Progenitor cell of endocrine pancreas (in vitro differentiated cells): ENCODE measurements around the gene RASGRP3. TPM values are rescaled to one million over a fixed set of nuclear protein-coding genes. Genes with fewer than 3 reads are reported as not detected.

Experiments
- DNase-seq: peaks from one replicate; pipeline ENCODE4 v3.0.0; 2021; ENCODE audit warnings: low spot score; ENCODE audit not compliant: unreplicated experiment
- H3K27ac Mint-ChIP-seq: 2 replicates; pipeline ENCODE4 v1.8.0; 2021; ENCODE audit warnings: mild to moderate bottlenecking, moderate library complexity, mixed read lengths
- H3K27me3 Mint-ChIP-seq: 2 replicates; pipeline ENCODE4 v1.8.0; 2021; ENCODE audit warnings: mixed read lengths
- H3K36me3 Mint-ChIP-seq: 2 replicates; pipeline ENCODE4 v1.8.0; 2022; ENCODE audit warnings: mixed read lengths; ENCODE audit not compliant: insufficient read depth
- H3K4me1 Mint-ChIP-seq: 2 replicates; pipeline ENCODE4 v1.8.0; 2021; ENCODE audit warnings: low read depth, mixed read lengths
- H3K4me3 Mint-ChIP-seq: 2 replicates; pipeline ENCODE4 v1.8.0; 2021; ENCODE audit warnings: low read depth, mild to moderate bottlenecking, moderate library complexity, mixed read lengths
- H3K9me3 Mint-ChIP-seq: 2 replicates; pipeline ENCODE4 v1.8.0; 2021; ENCODE audit warnings: low read depth, mixed read lengths
- CTCF ChIP-seq: fragments of 200-600 bp; sonication (generic); IDR thresholded peaks from one replicate; pipeline ENCODE4 v1.5.0; 2021; ENCODE audit warnings: antibody characterized with exemption, mild to moderate bottlenecking; ENCODE audit not compliant: unreplicated experiment
- total RNA-seq: library from RNA; stranded (reverse); gene quantifications from 2 replicates; pipeline ENCODE4 v1.2.1, GENCODE V29; 2021

The RASGRP3 gene
- total RNA-seq, 1 donor from 2014 or later: not detected

- H3K27me3 Mint-ChIP-seq: no peaks in the 10 kb centered on the region
- no peak for DNase-seq
- H3K27ac Mint-ChIP-seq: no peak overlapping the region
- TF ChIP-seq CTCF: no peak
- no peaks in the 10 kb centered on the region for H3K36me3 Mint-ChIP-seq
- H3K9me3 Mint-ChIP-seq: peaks cover 8% of the 10 kb centered on the region
- H3K4me3 Mint-ChIP-seq: no peak overlapping the region
- H3K4me1 Mint-ChIP-seq: no peaks in the 10 kb centered on the region
Observed at GRCh38 chr2:33448220-33448899, 28.1 kb upstream of the RASGRP3 start.

- no peak overlapping the region for H3K4me3 Mint-ChIP-seq
Observed at GRCh38 chr2:33451214-33451613, 25.2 kb upstream of the RASGRP3 start.

GRCh38 chr2:33451825-33452224, 24.6 kb upstream of the RASGRP3 start:
- Mint-ChIP-seq H3K4me3 (no peak overlapping the region), H3K36me3 (no peaks in the 10 kb centered on the region), H3K27ac (no peak overlapping the region), H3K27me3 (peaks cover 2% of the 10 kb centered on the region), H3K9me3 (peaks cover 12% of the 10 kb centered on the region), H3K4me1 (no peaks in the 10 kb centered on the region)
- TF ChIP-seq CTCF: no peak
- DNase-seq: no peak

More at GRCh38 chr2:33451214-33451613, 25.2 kb upstream of the RASGRP3 start:
- H3K36me3 Mint-ChIP-seq: no peaks in the 10 kb centered on the region
- TF ChIP-seq CTCF: no peak
- no peak for DNase-seq
- H3K27ac Mint-ChIP-seq: no peak overlapping the region
- H3K9me3 Mint-ChIP-seq: peaks cover 12% of the 10 kb centered on the region
- H3K27me3 Mint-ChIP-seq: peaks cover 2% of the 10 kb centered on the region
- no peaks in the 10 kb centered on the region for H3K4me1 Mint-ChIP-seq

GRCh38 chr2:33452545-33452944, 23.9 kb upstream of the RASGRP3 start:
- Mint-ChIP-seq H3K27me3 (peaks cover 2% of the 10 kb centered on the region), H3K36me3 (no peaks in the 10 kb centered on the region)

GRCh38 chr2:33453905-33454479, 22.5 kb upstream of the RASGRP3 start:
- no peak for DNase-seq
- no peak for TF ChIP-seq CTCF
- Mint-ChIP-seq H3K27me3 (peaks cover 2% of the 10 kb centered on the region), H3K4me3 (no peak overlapping the region), H3K27ac (no peak overlapping the region), H3K9me3 (peaks cover 12% of the 10 kb centered on the region), H3K4me1 (no peaks in the 10 kb centered on the region), H3K36me3 (no peaks in the 10 kb centered on the region)

More at GRCh38 chr2:33452545-33452944, 23.9 kb upstream of the RASGRP3 start:
- Mint-ChIP-seq H3K27ac (no peak overlapping the region), H3K4me3 (no peak overlapping the region), H3K4me1 (no peaks in the 10 kb centered on the region), H3K9me3 (peaks cover 12% of the 10 kb centered on the region)
- DNase-seq: no peak
- no peak for TF ChIP-seq CTCF
